GM10266 (cell line): ENCODE measurements around the gene TMEM109.

Experiments
- DNase-seq: peaks from one replicate; pipeline ENCODE4 v3.0.0; 2012; ENCODE audit errors: extremely low spot score
- TF ChIP-seq, protein P1 (sequence below): IDR thresholded peaks from 2 replicates; pipeline ENCODE4 v1.5.1; 2012; ENCODE audit warnings: mild to moderate bottlenecking, low read depth; ENCODE audit not compliant: control insufficient read depth, insufficient read depth; ENCODE audit errors: missing control alignments

TMEM109 gene

DNA sequence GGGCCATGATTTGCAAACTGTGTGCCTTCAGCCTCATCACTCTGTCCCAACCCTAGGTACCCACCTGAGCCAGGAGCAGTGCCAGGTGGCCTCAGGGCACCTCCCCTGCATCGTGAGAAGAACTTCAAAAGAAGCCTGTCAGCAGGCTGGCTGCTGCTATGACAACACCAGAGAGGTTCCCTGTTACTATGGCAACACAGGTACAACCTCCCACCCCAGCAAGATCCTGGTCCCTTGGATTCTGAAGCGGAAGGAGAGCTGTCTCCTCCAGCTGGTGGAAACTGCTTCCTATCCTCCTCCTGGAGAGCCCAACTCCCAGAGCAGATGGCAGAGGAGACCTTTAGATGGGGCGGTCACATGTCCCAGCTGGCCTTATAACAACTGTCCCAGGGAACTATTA lies 43.7 kb upstream of the TMEM109 start:
- no peak for DNase-seq
- TF ChIP-seq, protein P1, sequence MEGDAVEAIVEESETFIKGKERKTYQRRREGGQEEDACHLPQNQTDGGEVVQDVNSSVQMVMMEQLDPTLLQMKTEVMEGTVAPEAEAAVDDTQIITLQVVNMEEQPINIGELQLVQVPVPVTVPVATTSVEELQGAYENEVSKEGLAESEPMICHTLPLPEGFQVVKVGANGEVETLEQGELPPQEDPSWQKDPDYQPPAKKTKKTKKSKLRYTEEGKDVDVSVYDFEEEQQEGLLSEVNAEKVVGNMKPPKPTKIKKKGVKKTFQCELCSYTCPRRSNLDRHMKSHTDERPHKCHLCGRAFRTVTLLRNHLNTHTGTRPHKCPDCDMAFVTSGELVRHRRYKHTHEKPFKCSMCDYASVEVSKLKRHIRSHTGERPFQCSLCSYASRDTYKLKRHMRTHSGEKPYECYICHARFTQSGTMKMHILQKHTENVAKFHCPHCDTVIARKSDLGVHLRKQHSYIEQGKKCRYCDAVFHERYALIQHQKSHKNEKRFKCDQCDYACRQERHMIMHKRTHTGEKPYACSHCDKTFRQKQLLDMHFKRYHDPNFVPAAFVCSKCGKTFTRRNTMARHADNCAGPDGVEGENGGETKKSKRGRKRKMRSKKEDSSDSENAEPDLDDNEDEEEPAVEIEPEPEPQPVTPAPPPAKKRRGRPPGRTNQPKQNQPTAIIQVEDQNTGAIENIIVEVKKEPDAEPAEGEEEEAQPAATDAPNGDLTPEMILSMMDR = no peak

DNA sequence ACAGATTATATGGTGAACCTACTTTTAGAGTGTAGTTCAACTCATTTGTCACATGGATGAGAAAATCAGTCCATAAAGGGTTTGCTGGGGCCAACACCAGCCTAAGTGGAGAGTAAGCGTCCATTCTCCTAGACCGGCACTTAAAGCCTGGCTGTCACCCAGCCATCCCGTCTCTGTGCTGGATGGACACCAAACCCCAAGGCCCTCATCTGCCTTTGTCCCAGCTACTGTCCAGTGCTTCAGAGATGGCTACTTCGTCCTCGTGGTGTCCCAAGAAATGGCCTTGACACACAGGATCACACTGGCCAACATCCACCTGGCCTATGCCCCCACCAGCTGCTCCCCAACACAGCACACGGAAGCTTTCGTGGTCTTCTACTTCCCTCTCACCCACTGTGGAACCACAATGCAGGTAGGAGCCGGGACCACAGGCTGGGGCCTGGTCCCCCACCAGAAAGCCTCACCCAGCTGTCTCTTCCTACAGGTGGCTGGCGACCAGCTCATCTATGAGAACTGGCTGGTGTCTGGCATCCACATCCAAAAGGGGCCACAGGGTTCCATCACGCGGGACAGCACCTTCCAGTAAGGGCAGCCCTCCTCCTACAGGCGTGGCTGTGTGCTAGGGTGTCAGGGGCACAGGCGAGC lies 43.1 kb upstream of the TMEM109 start:
- DNase-seq = no peak
- TF ChIP-seq, protein P1 = no peak

DNA sequence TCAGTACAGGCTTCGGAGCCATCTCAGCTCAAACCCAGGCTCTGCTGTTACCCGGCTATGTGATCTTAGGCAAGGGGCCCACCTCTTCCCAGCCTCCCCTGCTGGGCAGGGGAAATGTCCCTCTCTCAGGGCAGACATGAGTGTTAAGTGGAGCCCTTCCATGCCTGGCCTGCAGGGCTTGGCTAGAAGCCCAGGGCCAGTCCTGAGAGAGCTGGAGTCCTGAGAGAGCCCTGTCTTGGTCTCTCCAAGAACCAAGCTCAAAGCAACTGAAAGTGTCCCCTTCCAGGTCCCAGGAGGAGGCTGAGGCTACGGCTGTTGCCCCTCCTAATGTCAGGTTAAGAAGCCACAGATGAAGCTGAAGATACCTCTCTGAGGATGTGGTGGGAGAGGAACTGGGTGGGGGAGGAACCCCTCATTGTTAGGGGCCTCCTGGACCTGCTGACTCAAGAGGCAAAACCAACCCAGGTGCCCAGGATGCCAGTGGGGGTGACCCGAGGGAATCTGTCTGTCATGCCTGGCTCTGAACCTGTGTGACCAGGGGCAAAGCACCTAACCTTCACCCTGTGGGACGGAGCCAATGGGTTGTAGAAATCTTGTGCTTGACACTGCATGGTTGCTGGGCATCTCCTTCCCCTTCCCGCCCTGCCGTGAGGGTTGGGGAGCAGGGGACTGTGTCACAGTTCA lies 42.4 kb upstream of the TMEM109 start:
- TF ChIP-seq, protein P1 = no peak
- DNase-seq = no peak

DNA sequence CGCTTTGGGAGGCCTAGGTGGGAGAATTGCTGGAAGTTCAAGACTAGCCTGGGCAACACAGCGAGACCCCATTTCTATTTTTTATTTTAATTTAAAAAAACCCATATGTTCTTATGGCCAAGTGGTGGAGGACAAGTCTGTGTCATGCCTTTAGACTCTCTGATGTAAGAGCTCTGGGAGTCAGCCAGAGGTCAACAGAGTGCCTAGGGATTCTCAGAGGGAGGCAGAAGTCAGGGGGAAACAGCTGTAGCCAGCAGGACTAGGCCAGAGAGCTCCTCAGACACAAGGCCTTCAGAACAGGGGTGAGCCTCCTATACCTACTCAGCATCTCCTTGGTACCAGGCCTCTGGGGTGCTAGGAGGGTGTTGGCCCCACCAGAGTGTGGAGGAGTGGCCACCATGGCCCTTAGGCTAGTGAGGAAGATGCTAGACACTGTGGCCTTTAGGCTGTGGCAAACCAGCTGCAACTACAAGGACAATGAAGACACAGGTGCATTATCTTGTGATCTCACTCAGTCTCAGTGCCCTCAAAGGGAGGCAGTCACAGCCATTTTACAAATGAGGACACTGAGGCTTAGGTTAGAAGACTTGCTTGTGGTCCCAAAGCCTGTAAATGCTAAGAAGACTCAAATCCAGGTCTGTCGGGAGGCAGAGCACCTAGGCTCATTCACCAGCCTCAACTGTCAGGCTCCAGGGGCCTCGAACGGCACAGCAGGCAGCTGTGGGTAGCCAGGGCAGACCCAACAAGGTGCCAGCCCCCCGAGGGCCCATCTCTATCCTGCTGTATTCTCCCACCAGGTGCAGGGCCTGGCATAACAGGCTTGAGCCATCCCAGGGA lies 41.6 kb upstream of the TMEM109 start:
- TF ChIP-seq, protein P1 = no peak
- no peak for DNase-seq

DNA sequence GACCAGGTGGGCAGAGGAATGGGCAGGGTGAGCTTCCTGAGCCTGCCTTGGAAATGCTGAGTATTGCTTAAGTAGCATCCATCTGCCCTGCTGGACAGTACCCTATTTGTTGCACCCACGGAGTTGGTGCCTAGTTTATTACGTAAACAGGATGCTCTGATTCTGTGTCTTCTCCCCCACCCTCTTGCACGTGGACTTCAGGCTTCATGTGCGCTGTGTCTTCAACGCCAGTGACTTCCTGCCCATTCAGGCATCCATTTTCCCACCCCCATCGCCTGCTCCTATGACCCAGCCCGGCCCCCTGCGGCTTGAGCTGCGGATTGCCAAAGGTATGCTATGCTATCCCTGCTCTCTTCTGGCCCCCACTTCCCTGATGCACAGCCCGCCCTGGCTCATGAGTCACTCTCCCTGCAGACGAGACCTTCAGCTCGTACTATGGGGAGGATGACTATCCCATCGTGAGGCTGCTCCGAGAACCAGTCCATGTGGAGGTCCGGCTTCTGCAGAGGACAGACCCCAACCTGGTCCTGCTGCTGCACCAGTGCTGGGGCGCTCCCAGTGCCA lies 40.9 kb upstream of the TMEM109 start:
- DNase-seq = no peak
- TF ChIP-seq, protein P1 = no peak

DNA sequence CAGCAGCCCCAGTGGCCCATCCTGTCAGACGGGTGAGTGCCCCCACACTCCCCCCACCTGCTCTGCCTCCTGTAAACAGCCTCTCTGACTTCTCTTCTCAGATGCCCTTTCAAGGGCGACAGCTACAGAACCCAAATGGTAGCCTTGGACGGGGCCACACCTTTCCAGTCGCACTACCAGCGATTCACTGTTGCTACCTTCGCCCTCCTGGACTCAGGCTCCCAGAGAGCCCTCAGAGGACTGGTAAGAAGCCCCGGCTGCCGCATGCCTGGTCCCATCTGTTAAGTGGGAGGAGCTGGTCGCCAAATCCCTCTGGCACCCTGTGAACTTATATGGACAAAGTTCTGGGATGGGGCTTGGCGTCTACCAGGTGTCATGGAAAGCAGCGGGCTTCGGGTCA lies 40.4 kb upstream of the TMEM109 start:
- no peak for DNase-seq
- TF ChIP-seq, protein P1 = no peak
